Glutamatergic neuron (in vitro differentiated cells): ENCODE data around the gene TTC9B. TPM values are rescaled to one million over a fixed set of nuclear protein-coding genes. Genes with fewer than 3 reads are reported as not detected.

Experiments
- DNase-seq: peaks from one replicate; pipeline ENCODE4 v3.0.0; 2022
- H3K27ac Mint-ChIP-seq: one replicate; pipeline ENCODE4 v1.8.0; 2020; ENCODE audit warnings: mild to moderate bottlenecking, mixed read lengths, inconsistent platforms; ENCODE audit not compliant: unreplicated experiment
- H3K27me3 Mint-ChIP-seq: one replicate; pipeline ENCODE4 v1.8.0; 2020; ENCODE audit warnings: mild to moderate bottlenecking, moderate library complexity, mixed read lengths, inconsistent platforms; ENCODE audit not compliant: unreplicated experiment
- H3K36me3 Mint-ChIP-seq: one replicate; pipeline ENCODE4 v1.8.0; 2020; ENCODE audit warnings: mild to moderate bottlenecking, mixed read lengths, inconsistent platforms; ENCODE audit not compliant: unreplicated experiment
- H3K4me1 Mint-ChIP-seq: one replicate; pipeline ENCODE4 v1.8.0; 2020; ENCODE audit warnings: mild to moderate bottlenecking, low read depth, mixed read lengths, inconsistent platforms; ENCODE audit not compliant: unreplicated experiment
- H3K4me3 Mint-ChIP-seq: one replicate; pipeline ENCODE4 v1.8.0; 2020; ENCODE audit warnings: mild to moderate bottlenecking, mixed read lengths, inconsistent platforms; ENCODE audit not compliant: unreplicated experiment
- H3K9me3 Mint-ChIP-seq: one replicate; pipeline ENCODE4 v1.8.0; 2020; ENCODE audit warnings: mild to moderate bottlenecking, moderate library complexity, mixed read lengths, inconsistent platforms; ENCODE audit not compliant: unreplicated experiment
- CTCF ChIP-seq: fragments of 200-600 bp; sonication (generic); IDR thresholded peaks from one replicate; pipeline ENCODE4 v1.5.0; 2021; ENCODE audit not compliant: partially characterized antibody, unreplicated experiment
- long read RNA-seq: library from polyadenylated mRNA; unstranded; transcript quantifications from one replicate; pipeline ENCODE4 v2.0.0, GENCODE V29; 2020; ENCODE audit not compliant: unreplicated experiment
- total RNA-seq: library from RNA; stranded (reverse); fragmentation: NEBNext Ultra II Directional; extraction: Animal tissue kit (Norgen Biotek cat#: 25700); gene quantifications from one replicate; pipeline ENCODE4 v1.2.1, GENCODE V29; 2021; ENCODE audit not compliant: unreplicated experiment

The TTC9B gene
- 19.5 TPM for total RNA-seq
- long read RNA-seq, transcript TTC9B-201 (3 exons, 843 nt), result major isoform, 19 of 21 reads
- long read RNA-seq, partial matches to known transcripts, result 0 of 21 reads
- long read RNA-seq, other reads (novel, unspliced or antisense), result 1 of 21 reads

- TF ChIP-seq CTCF, result no peak
- peaks cover 25% of the 10 kb centered on the region for H3K27me3 Mint-ChIP-seq
- DNase-seq, result peak; percentile 71
- H3K4me3 Mint-ChIP-seq, result peak within 1 kb of the TSS; percentile 81
- H3K9me3 Mint-ChIP-seq, result peaks cover 8% of the 10 kb centered on the region
- H3K36me3 Mint-ChIP-seq, result peaks cover 6% of the 10 kb centered on the region
- H3K4me1 Mint-ChIP-seq, result peaks cover 1% of the 10 kb centered on the region
- peak within 1 kb of the TSS; percentile 78 for H3K27ac Mint-ChIP-seq
These were observed at the start of gene TTC9B for GRCh38 chr19:40217934-40218890. TTC9B (minus strand) TSS chr19:40218384; CDS start chr19:40218381, 3 bp downstream.

GRCh38 chr19:40267601-40267997 is 49.4 kb upstream of the TTC9B start:
- H3K27me3 Mint-ChIP-seq, result peaks cover 6% of the 10 kb centered on the region

DNA sequence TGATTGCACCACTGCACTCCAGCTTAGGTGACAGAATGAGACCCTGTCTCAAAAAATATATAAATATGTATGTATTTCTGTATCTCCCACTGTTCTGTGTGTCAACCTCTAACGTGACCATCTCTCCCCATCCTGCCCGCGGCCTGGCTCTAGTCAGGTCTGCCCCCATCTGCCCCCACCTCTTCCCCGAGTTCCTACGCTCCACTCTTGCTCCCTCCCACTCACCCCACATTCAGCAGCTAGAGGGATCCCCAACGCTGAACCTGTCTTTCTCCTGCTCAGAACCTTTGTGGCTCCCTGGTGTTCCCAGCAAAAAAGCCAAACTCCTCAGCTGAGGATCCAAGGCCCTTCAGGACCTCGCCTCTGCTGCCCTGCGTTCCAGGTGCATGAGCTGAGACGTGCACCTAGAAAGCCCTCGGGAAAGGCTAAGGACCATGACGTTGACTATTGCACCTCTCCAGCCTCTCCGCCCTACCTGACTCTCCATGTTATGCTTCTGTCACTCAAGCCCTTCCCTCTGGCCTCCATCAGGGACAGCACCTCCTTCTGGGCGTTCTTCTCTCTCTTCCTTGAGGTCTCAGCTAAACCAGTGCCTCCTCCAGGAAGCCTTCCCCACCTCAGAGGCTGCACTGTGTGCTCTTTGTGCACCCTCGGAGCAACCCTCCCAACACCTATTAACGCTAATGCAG is 48.9 kb upstream of the TTC9B start:
- H3K4me1 Mint-ChIP-seq, result peaks cover 27% of the 10 kb centered on the region
- no peak for TF ChIP-seq CTCF
- H3K9me3 Mint-ChIP-seq, result peaks cover 2% of the 10 kb centered on the region
- no peak overlapping the region for H3K27ac Mint-ChIP-seq
- H3K4me3 Mint-ChIP-seq, result peak overlapping the region; percentile 2
- DNase-seq, result no peak
- H3K27me3 Mint-ChIP-seq, result peaks cover 6% of the 10 kb centered on the region
- H3K36me3 Mint-ChIP-seq, result no peaks in the 10 kb centered on the region

More at GRCh38 chr19:40267601-40267997, 49.4 kb upstream of the TTC9B start:
- Mint-ChIP-seq H3K27ac (peak overlapping the region; percentile 63), H3K9me3 (peaks cover 2% of the 10 kb centered on the region), H3K4me3 (peak overlapping the region; percentile 2), H3K36me3 (no peaks in the 10 kb centered on the region), H3K4me1 (peaks cover 32% of the 10 kb centered on the region)
- no peak for DNase-seq
- no peak for TF ChIP-seq CTCF

DNA sequence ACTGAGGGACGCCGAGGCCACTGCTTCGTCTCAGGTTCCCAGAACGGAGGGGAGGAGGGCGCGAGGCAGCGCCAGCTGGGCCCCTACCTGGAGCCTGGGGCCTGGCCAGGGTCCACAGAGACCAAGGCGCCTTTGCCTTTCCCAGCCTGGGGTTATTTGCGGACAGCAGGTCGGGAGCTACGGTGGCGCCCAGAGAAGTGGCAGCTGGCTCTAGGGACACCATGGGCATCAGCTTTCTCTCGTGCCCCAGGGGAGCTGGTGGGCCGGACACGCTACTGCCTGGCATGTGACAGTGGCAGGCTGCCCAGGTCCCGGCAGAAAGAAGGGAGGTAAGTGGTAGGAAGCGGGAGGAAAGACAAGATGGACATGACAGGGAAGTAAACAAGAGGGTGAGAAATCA is 47.9 kb upstream of the TTC9B start:
- H3K36me3 Mint-ChIP-seq, result no peaks in the 10 kb centered on the region
- peaks cover 2% of the 10 kb centered on the region for H3K9me3 Mint-ChIP-seq
- H3K27ac Mint-ChIP-seq, result peak overlapping the region; percentile 0
- H3K27me3 Mint-ChIP-seq, result peaks cover 6% of the 10 kb centered on the region
- DNase-seq, result no peak
- no peak overlapping the region for H3K4me3 Mint-ChIP-seq
- H3K4me1 Mint-ChIP-seq, result peaks cover 25% of the 10 kb centered on the region
- no peak for TF ChIP-seq CTCF
